ENCODE results near the gene ADARB2.

- TF ChIP-seq CTCF (IDR thresholded peaks at IDR 0.05) (no peak), ZFX (IDR thresholded peaks at IDR 0.05; ENCODE audit: borderline replicate concordance) (no peak)
Observed at GRCh38 chr10:1461016-1461415, 276.3 kb downstream of the ADARB2 start.
